ENCODE results near the gene COIL. TPM values are rescaled to one million over a fixed set of nuclear protein-coding genes. Genes with fewer than 3 reads are reported as not detected.
"Not testable (repeated sequence)": the region's sequence is repeated elsewhere in the genome, so short reads cannot be mapped to it uniquely, and the experiment has no call there.

COIL gene
- polyA plus RNA-seq (ENCODE audit: insufficient read length), result 16.6 TPM

DNA sequence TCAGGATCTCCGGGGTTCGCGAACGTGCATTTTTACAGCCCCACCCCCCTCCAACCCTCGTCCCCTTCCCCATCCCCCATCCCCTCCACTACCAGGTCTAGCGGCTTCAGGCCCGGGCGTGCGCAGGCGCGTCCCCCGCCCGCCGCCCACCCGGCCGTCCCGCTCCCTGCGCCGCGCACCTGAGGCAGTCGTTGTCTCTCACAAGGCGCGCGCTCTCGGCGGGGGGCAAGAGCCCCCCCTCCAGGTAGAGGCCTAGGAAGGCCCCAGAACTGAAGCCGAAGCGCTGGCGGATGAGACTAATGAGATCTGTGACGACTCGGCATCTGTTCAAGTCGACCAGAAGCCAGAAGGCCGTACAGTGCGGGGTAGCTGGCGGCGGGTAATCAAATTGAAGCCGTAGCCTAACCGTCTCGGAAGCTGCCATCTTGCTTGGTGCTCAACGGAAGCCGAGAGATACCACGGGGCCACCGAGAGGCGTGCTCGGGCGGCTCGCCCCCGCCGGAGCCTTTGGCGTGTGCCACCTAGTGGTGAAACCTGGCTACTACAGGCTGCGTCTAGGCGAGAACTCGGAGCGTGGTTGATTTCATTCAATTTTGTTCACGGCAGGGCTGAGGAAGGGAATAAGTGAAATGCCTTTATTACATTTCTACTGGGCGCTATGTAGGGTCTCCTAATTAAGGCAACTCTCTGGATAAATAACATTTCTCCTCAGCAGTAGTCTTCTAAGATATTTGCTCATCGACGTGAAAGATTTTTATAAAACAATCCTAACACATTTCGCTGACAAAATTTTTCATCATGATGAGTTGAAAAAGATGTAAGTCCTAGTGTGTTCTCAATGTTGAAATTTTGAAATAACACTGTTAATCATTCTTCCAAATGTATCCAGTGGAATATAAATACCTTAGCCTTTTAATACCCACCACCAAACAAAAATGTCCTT is at the start of gene COIL:
Gene COIL, minus strand, starts transcription at position 455 of the 943 bp plus-strand sequence. Its CDS starts 31 bp downstream, at position 424.
- peak; percentile 91 for DNase-seq

- DNase-seq, result no peak
These were observed 49.6 kb upstream of the COIL start for GRCh38 chr17:57010487-57010886.

DNA sequence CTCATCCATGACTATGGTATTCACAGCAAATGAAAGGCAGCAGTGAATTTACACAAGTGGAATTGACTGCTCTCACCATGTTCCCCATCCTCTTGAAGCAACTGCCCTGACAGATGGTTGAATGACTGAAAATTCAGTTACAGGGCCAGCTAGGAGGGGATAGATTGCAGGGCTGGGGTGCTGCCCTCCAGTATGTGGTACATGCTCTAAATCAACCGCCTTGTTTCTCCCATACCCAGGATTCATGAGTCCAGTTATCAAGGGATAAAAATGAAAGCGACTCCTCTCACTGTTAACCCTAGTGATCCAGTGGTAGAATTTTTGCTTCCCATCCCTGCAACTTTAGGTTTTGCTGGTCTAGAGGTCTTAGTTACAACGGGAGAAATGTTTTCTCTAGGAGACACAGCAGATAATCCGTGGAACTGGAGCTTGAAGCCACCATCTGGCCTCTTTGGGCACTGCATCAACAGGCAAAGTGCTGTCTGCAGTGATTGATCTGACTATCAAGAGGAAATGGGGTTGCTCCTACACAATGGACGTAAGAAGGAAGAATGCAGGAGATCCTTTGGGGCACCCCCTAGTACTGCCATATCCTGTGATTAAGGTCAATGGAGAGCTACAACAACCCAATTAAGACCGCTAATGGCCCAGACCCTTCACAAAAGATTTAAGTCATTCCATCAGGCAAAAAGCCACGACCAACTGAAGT is 49.0 kb upstream of the COIL start:
- no peak for DNase-seq

- DNase-seq, result no peak
These were observed 48.1 kb upstream of the COIL start for GRCh38 chr17:57008958-57009357.

- DNase-seq, result no peak
These were observed 45.2 kb upstream of the COIL start for GRCh38 chr17:57006040-57006439.

DNA sequence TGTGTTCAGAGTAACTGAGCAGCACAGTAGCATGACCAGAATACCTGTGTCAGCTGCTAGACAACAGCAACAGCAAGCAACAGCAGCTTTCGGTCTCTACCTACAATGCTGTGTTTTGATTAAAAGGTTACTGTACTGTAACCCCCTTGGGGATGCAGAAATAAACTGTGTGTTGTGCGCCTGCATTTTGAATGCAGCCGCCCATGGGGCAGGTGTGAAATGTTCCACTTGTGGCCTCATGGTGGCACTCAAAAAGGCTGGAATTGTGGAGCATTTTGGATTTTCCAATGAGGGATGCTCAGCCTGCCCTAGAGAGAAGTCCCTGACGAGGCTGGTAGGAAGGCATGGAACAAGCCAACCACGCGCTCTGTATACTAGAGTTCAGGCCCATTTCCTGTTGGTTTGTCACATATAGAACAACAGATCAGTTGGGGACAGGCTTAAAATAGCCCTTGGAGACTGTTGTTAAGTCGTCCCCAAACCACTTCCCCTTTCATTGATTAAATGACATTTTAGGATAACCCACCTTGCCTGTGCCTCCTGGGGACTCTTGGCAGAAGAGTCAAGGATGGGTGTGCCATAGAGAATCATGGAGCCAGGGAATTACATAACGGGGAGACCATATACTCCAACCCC is 44.2 kb upstream of the COIL start:
- DNase-seq, result no peak

- no peak for DNase-seq
These were observed 42.1 kb upstream of the COIL start for GRCh38 chr17:57002904-57003303.

GRCh38 chr17:57001541-57001940 is 40.7 kb upstream of the COIL start:
- DNase-seq, result no peak

DNA sequence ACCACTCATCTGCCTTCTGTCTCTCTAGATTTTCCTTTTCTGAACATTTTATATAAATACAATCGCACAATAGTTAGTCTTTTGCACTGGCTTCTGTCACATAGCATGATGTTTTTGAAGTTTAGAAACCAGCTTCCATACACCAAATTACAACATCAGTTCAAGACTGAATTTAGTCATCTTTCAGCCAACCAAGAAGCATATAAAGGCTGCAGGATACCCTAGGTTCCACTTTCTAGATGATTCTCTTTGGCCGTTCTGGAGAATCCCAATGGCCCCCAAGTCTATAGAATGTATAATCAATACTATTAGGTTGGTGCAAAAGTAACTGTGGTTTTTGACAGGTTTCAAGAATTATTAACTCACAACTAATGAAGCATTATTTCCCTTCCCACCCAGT is 36.5 kb upstream of the COIL start:
- no peak for DNase-seq

DNA sequence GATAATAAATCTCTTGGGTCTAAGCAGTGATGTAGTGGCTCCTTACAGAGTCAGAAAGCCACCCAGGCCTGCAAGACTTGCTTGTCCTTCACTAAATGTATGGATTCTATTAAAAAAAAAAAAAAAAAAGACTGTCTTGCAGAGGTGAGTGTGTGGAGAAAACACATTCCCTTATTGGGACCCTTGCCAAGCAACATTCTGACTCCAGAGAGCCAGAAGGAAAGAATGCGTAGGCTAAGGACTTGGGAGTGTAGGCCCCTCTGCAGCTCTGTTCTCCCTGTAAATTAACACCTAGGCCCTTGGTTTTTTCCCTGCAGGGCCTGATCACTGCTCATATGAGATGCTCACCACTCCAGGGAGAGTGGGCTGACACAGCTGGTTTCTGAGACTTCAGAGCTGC is 34.9 kb upstream of the COIL start:
- no peak for DNase-seq

DNA sequence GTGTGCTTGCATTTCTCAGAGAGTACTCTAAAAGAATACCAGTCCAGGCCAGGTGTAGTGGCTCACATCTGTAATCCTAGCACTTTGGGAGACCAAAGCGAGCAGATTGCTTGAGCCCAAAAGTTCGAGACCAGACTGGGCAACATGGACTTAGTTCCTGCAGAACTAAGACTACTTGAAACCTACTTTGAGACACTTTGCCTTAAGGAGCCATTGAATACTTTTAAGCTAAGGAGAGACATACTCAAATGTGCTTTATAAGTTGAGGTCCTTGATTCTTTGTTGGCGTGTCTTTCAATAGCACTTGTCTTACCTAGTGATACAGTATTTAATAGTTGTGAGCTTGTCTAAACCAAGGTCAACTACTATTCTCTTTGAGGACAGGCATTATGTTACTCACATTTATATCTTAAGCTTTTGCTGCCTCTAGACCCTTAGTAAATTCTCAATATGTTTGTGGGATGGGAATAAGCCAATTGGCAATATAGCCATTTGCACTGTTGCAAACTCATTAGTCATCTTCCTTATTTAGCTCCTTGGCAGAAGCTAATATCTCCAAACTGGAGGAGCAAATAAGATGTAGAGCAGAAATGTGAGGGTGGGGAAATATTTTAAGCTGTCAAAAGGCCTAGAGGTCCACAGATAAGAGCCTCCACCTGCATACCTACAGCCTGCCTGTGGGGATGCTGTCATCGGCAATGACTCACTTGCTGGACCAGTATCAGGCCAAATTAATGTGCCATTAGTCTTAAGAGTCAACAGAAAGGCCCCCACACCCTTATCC is 33.4 kb upstream of the COIL start:
- DNase-seq, result no peak

- DNase-seq, result no peak
These were observed 31.5 kb upstream of the COIL start for GRCh38 chr17:56992364-56992763.

- DNase-seq, result no peak
These were observed 28.2 kb upstream of the COIL start for GRCh38 chr17:56988901-56989572.

DNA sequence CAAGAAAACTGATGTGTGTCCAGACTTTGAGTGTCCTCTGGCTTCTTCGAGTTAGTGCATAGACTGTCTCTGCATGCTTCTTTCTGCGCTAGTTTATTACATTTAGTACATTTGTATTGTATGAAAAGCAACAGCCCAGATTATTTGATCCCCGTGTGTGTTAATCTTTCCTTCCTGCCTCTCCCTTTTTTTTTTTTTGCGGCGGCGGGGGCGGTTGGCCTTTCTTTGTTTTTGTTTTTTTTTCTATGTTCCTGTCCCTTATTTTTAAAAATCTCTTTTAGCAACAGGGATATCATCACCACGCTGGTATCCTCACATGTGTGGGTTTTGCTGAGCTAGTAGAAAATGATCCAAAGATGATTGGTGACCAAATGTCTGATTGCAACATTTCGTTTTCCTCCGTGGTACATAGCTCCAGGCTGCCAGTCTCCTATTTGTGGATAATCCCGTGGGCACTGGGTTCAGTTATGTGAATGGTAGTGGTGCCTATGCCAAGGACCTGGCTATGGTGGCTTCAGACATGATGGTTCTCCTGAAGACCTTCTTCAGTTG is 26.5 kb upstream of the COIL start:
- no peak for DNase-seq

- DNase-seq, result no peak
These were observed 24.7 kb upstream of the COIL start for GRCh38 chr17:56985371-56986162.

DNA sequence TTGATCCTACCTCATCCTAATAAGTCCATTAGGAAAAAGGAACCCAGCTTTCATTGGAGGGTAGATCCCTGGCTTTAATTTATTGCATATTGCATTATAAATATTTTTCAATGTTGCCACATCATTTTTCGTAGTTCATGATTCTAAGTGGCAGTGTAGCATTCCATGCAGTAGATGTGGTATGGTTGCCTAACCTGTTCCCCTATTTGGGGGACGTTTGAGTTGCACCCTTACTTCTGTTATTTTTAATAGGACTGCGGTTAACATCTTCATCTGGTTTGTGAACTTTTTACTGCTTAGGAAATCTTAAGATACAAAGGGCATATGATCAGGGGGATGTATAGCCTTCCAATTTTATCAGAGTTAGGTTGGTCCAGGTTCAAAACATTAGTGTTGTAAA is 22.5 kb upstream of the COIL start:
- DNase-seq, result no peak

DNA sequence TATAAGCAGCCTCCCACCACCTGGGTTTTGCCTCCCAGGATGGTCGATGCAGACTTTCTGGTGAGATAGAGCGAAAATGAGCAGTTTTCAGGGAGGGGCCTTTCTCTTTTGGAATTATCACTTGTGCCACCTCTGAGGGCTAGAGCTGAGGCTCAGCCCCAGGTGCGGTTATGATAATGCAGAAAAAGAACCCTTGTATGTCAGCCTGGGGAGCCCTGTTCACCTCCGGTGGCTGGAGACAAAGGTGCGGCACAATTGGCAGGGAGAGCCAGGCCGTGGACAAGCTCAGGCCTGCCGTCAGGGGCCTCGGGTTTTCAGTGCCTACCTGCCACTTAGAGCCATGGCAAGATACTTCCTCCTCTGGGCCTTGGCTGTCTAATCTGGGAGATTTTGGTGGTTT is 21.5 kb upstream of the COIL start:
- DNase-seq, result no peak

- not testable (repeated sequence) for DNase-seq
These were observed 19.7 kb upstream of the COIL start for GRCh38 chr17:56980526-56980925.

- no peak for DNase-seq
These were observed 18.2 kb upstream of the COIL start for GRCh38 chr17:56979091-56979480.

DNA sequence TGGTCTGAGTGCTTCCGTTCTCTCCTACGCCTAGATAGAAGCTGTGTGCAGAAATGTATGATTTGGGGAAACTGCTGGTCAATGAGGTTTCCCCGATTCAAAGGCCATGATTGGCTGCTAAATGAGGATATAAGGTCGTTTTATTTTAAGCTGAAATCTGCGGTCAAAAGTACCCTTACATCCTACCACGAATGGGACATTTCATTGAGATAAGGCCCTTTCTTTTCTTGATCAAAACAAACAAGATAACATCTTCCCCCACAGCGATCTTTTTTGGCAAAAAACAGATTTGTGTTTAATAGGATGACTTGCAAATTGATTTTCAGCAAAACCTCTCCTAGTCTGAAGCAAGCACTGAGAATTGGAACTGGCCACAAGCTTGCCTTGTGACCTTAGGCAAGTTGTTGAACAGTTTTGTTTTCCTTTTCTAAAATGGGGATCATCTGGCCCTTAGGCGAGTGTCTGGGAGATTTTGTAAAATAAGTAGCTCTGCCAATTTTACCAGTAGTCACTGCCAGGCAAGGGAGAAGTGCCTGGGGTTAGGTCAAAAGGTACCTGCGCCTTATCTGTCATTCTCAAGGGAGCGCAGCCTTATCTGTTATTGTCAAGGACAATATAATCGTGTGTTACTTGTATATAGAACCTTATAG is 17.7 kb upstream of the COIL start:
- DNase-seq, result no peak

Data from hindlimb muscle (tissue), 1 donor.